CD14-positive monocyte (primary cell): ENCODE results near the gene RPRD1A. TPM values are rescaled to one million over a fixed set of nuclear protein-coding genes. Genes with fewer than 3 reads are reported as not detected.
"Not testable (repeated sequence)": the region's sequence is repeated elsewhere in the genome, so short reads cannot be mapped to it uniquely, and the experiment has no call there.

Experiments
- DNase-seq, 3 donors: peaks; one replicate each; pipeline ENCODE4 v3.0.0-alpha.2; 2011 to 2022
- H2AFZ ChIP-seq: 2 replicates; pipeline ENCODE4 v1.6.0; 2012; ENCODE audit warnings: mild to moderate bottlenecking, low read depth, low read length, inconsistent platforms; ENCODE audit not compliant: insufficient read depth, poor library complexity, severe bottlenecking
- H3K27ac ChIP-seq, 2 donors: 1 replicate in 1 of 2; 2 replicates in 1 of 2; pipeline ENCODE4 v1.5.1; 2012 to 2013; ENCODE audit warnings: low read length in 2 of 2, control low read depth in 1 of 2, inconsistent platforms in 1 of 2, low read depth in 1 of 2, mild to moderate bottlenecking in 1 of 2
- H3K27me3 ChIP-seq, 2 donors: one replicate each; pipeline versions ENCODE4 v1.6.0 to v1.6.1; 2011 to 2013; ENCODE audit warnings: low read length in 2 of 2; ENCODE audit not compliant: control insufficient read depth in 2 of 2, insufficient read depth in 2 of 2
- H3K36me3 ChIP-seq, 2 donors: replicated peaks in 1 of 2; 1 replicate in 1 of 2; 2 replicates in 1 of 2; pipeline versions ENCODE4 v1.5.1 to v1.6.1; 2012 to 2013; ENCODE audit warnings: low read length in 2 of 2, control low read depth in 1 of 2, inconsistent platforms in 1 of 2, mild to moderate bottlenecking in 1 of 2; ENCODE audit not compliant: insufficient read depth in 2 of 2, control insufficient read depth in 1 of 2
- H3K4me1 ChIP-seq, 2 donors: 1 replicate in 1 of 2; 2 replicates in 1 of 2; pipeline versions ENCODE4 v1.5.1 to v1.6.1; 2012 to 2013; ENCODE audit warnings: low read length in 2 of 2, control low read depth in 1 of 2, inconsistent platforms in 1 of 2, mild to moderate bottlenecking in 1 of 2, moderate library complexity in 1 of 2; ENCODE audit not compliant: insufficient read depth in 2 of 2, control insufficient read depth in 1 of 2
- H3K4me2 ChIP-seq: replicated peaks from 2 replicates; pipeline ENCODE3; 2012; ENCODE audit warnings: low read length, moderate library complexity, mild to moderate bottlenecking; ENCODE audit not compliant: poor library complexity, severe bottlenecking; ENCODE audit errors: extremely low read depth
- H3K4me3 ChIP-seq, 3 experiments: fragments of 200-600 bp in 1 of 3; sonication (generic) in 1 of 3; replicated peaks in 1 of 3; 1 replicate in 2 of 3; 2 replicates in 1 of 3; pipeline ENCODE4 v1.5.1; 2011 to 2013; ENCODE audit warnings: low read length in 3 of 3, mild to moderate bottlenecking in 3 of 3, control low read depth in 2 of 3, low read depth in 2 of 3, inconsistent platforms in 1 of 3, moderate library complexity in 1 of 3
- H3K79me2 ChIP-seq: 2 replicates; pipeline ENCODE4 v1.6.0; 2012; ENCODE audit warnings: mild to moderate bottlenecking, control low read depth, inconsistent platforms, low read length, moderate library complexity; ENCODE audit not compliant: insufficient read depth
- H3K9ac ChIP-seq: 2 replicates; pipeline ENCODE4 v1.6.0; 2017; ENCODE audit warnings: low read length, mild to moderate bottlenecking; ENCODE audit not compliant: insufficient read depth, poor library complexity, severe bottlenecking
- H3K9me3 ChIP-seq, 2 donors: replicated peaks in 1 of 2; 1 replicate in 1 of 2; 2 replicates in 1 of 2; pipeline versions ENCODE4 v1.5.1 to v1.6.1; 2012 to 2013; ENCODE audit warnings: low read length in 2 of 2, control low read depth in 1 of 2; ENCODE audit not compliant: control insufficient read depth in 1 of 2, insufficient read depth in 1 of 2
- H4K20me1 ChIP-seq: 2 replicates; pipeline ENCODE4 v1.6.0; 2012; ENCODE audit warnings: mild to moderate bottlenecking, low read length, control low read depth, moderate library complexity; ENCODE audit not compliant: insufficient read depth
- H3K27ac Mint-ChIP-seq, 7 donors: one replicate each; pipeline ENCODE4 v1.8.0; 2020; ENCODE audit warnings: mild to moderate bottlenecking in 7 of 7, mixed read lengths in 7 of 7, moderate library complexity in 6 of 7, inconsistent platforms in 2 of 7
- H3K27me3 Mint-ChIP-seq, 3 donors: one replicate each; pipeline ENCODE4 v1.8.0; 2021 to 2022; ENCODE audit warnings: low read depth in 3 of 3, mild to moderate bottlenecking in 3 of 3, mixed read lengths in 3 of 3, moderate library complexity in 3 of 3, inconsistent platforms in 1 of 3
- H3K36me3 Mint-ChIP-seq, 2 donors: one replicate each; pipeline ENCODE4 v1.8.0; 2020; ENCODE audit warnings: mixed read lengths in 2 of 2, inconsistent platforms in 1 of 2, mild to moderate bottlenecking in 1 of 2
- H3K4me1 Mint-ChIP-seq: one replicate; pipeline ENCODE4 v1.8.0; 2020; ENCODE audit warnings: mild to moderate bottlenecking, mixed read lengths
- H3K4me3 Mint-ChIP-seq, 2 donors: one replicate each; pipeline ENCODE4 v1.8.0; 2020; ENCODE audit warnings: mild to moderate bottlenecking in 2 of 2, mixed read lengths in 2 of 2, moderate library complexity in 1 of 2
- H3K9me3 Mint-ChIP-seq, 7 donors: one replicate each; pipeline ENCODE4 v1.8.0; 2020 to 2022; ENCODE audit warnings: mixed read lengths in 7 of 7, mild to moderate bottlenecking in 6 of 7, moderate library complexity in 6 of 7, inconsistent platforms in 2 of 7
- CTCF ChIP-seq: fragments of 200-600 bp; IDR thresholded peaks from one replicate; pipeline ENCODE4 v1.8.0; 2022; ENCODE audit warnings: antibody characterized with exemption, mild to moderate bottlenecking
- WGBS: methylation state at CpG from one replicate; pipeline ENCODE4 v1.1.5; 2013; ENCODE audit warnings: missing lambda C conversion rate; ENCODE audit not compliant: insufficient coverage; 5-methylcytosine and 5-hydroxymethylcytosine counted together
- intact Hi-C, 2 donors: fragments of 100-400 bp; cut with micrococcal nuclease; formaldehyde crosslinking; loops; one replicate each; pipeline versions ENCODE4 v1.15.0 to v1.15.1; 2023
- polyA plus RNA-seq, 3 donors: library from polyadenylated mRNA; depleted of rRNA in 1 of 3; unstranded in 2 of 3; stranded (reverse) in 1 of 3; fragments of 300-500 nt in 2 of 3; fragments of >200 nt in 1 of 3; fragmentation: Illumina TruSeq in 2 of 3; gene quantifications; 1 replicate in 2 of 3; 2 replicates in 1 of 3; pipeline ENCODE4 v1.2.3, GENCODE V29; 2012 to 2021

Gene RPRD1A
- polyA plus RNA-seq, 3 donors = 10.0 to 30.3 (median 10.9) TPM

- Histone ChIP-seq H3K9me3 (peaks cover 6 to 12% of the 10 kb centered on the region in 2 donors), H3K9ac (no peak overlapping the region), H2AFZ (no peak overlapping the region), H3K4me3 (no peak overlapping the region), H3K36me3 (no peaks in the 10 kb centered on the region), H3K79me2 (no peaks in the 10 kb centered on the region), H3K27ac (no peak overlapping the region), H3K4me2 (no peak overlapping the region), H3K27me3 (no peaks in the 10 kb centered on the region), H3K4me1 (no peaks in the 10 kb centered on the region), H4K20me1 (no peaks in the 10 kb centered on the region)
- H3K27me3 Mint-ChIP-seq = peaks cover 0 to 6% (median 2%) of the 10 kb centered on the region in 3 donors
- H3K4me3 Mint-ChIP-seq = no peak overlapping the region
- H3K36me3 Mint-ChIP-seq = no peaks in the 10 kb centered on the region
- DNase-seq = no peak
- WGBS = no CpG with 5 or more reads among the region's 2 CpGs
- intact Hi-C loops = no loop called here
- peaks cover 2% of the 10 kb centered on the region for H3K4me1 Mint-ChIP-seq
- no peak overlapping the region for H3K27ac Mint-ChIP-seq
- no peak for TF ChIP-seq CTCF
- H3K9me3 Mint-ChIP-seq = peaks cover 0 to 28% (median 23%) of the 10 kb centered on the region in 7 donors
Observed at GRCh38 chr18:36083729-36084128, 16.4 kb upstream of the RPRD1A start.

DNA sequence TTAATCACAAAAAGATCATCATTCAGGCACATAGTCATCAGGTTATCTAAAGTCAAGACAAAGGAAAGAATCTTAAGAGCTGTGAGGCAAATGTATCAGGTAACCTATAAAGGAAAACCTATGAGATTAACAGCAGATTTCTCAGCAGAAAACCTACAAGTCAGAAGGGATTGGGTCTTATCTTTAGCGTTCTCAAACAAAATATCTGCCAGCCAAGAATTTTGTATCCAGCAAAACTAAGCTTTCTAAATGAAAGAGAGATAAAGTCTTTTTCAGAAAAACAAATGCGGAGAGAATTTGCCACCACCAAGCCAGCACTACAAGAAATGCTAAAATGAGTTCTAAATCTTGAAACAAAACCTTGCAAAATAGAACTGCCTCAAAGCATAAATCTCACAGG lies 13.8 kb upstream of the RPRD1A start:
- H3K4me2 ChIP-seq, H3K4me3 ChIP-seq, H4K20me1 ChIP-seq, intact Hi-C loops, H3K36me3 Mint-ChIP-seq, H3K4me1 Mint-ChIP-seq, H3K27me3 ChIP-seq, H3K4me1 ChIP-seq, DNase-seq, H3K27me3 Mint-ChIP-seq, H3K27ac ChIP-seq, H3K27ac Mint-ChIP-seq, H3K4me3 Mint-ChIP-seq, H3K36me3 ChIP-seq, H3K9ac ChIP-seq, H2AFZ ChIP-seq, H3K79me2 ChIP-seq: not testable (repeated sequence)
- WGBS = no CpG with 5 or more reads among the region's 2 CpGs
- peaks cover 6 to 12% of the 10 kb centered on the region in 2 donors for H3K9me3 ChIP-seq
- peaks cover 2 to 35% (median 24%) of the 10 kb centered on the region in 7 donors for H3K9me3 Mint-ChIP-seq
